MM.1S (cell line): Measurements from ENCODE around the gene GRIK4.

Experiments used
- EZH2 ChIP-seq: fragments of 300-600 bp; sonication (generic); optimal IDR thresholded peaks from 2 replicates; pipeline ENCODE3; 2017; ENCODE audit warnings: low read depth, mild to moderate bottlenecking, antibody characterized with exemption, low read length, mixed read lengths
- EZH2phosphoT487 ChIP-seq: fragments of 300-600 bp; sonication (generic); IDR thresholded peaks from 2 replicates; pipeline ENCODE4 v1.6.1; 2018; ENCODE audit warnings: antibody characterized with exemption, low read length
- TF ChIP-seq, protein P1 (sequence below): fragments of 300-600 bp; sonication (generic); IDR thresholded peaks from 2 replicates; pipeline ENCODE4 v1.5.1; 2016; ENCODE audit warnings: antibody characterized with exemption, low read length, mixed read lengths

DNA sequence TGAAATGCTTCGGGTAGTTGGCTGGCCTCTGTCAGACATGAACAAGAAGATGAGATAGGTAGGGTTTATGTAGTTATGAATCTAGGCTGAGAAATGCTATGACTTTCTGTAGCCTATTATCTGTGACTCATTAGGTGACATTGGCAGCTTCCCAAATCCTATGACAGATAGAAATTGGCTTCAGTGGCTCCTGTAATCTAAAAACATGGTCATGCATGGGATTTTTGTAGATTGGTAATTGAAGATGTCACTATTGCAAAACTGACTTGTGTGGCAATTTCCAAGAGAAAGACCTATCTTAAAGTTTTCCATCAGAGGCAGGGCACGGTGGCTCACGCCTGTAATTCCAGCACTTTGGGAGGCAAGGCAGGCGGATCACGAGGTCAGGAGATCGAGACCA, 29.4 kb upstream of the GRIK4 start:
- TF ChIP-seq EZH2 (no peak), EZH2phosphoT487 (no peak)
- TF ChIP-seq, protein P1, sequence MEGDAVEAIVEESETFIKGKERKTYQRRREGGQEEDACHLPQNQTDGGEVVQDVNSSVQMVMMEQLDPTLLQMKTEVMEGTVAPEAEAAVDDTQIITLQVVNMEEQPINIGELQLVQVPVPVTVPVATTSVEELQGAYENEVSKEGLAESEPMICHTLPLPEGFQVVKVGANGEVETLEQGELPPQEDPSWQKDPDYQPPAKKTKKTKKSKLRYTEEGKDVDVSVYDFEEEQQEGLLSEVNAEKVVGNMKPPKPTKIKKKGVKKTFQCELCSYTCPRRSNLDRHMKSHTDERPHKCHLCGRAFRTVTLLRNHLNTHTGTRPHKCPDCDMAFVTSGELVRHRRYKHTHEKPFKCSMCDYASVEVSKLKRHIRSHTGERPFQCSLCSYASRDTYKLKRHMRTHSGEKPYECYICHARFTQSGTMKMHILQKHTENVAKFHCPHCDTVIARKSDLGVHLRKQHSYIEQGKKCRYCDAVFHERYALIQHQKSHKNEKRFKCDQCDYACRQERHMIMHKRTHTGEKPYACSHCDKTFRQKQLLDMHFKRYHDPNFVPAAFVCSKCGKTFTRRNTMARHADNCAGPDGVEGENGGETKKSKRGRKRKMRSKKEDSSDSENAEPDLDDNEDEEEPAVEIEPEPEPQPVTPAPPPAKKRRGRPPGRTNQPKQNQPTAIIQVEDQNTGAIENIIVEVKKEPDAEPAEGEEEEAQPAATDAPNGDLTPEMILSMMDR, result no peak
